COR-L47 (cell line): ENCODE results near the gene CSF1R.

ENCODE experiments used
- DNase-seq: peaks from one replicate; lab custom pipeline; 2025; lab: John Stamatoyannopoulos, UW

The CSF1R gene

GRCh38 chr5:150120617-150121447, 34.5 kb upstream of the CSF1R start:
- DNase-seq, result no peak

DNA sequence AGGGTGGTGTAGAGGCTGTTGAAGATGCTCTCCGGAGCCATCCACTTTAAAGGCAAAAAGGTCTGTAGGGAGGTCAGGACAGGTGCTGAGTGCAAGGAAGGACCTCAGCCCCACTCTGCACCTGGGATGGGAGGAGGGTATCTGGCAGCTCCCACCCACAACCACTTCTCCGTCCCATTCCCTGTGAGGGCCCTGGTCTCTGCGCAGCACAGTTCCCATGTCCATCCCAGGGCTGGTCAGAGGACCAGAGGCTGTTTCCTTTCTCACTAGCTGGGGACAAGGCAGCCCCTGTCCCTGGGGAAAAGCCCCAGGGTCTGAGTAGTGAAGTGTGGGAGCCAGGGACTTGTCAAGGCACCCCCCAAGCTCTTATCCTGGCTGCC, 33.7 kb upstream of the CSF1R start:
- no peak for DNase-seq

DNA sequence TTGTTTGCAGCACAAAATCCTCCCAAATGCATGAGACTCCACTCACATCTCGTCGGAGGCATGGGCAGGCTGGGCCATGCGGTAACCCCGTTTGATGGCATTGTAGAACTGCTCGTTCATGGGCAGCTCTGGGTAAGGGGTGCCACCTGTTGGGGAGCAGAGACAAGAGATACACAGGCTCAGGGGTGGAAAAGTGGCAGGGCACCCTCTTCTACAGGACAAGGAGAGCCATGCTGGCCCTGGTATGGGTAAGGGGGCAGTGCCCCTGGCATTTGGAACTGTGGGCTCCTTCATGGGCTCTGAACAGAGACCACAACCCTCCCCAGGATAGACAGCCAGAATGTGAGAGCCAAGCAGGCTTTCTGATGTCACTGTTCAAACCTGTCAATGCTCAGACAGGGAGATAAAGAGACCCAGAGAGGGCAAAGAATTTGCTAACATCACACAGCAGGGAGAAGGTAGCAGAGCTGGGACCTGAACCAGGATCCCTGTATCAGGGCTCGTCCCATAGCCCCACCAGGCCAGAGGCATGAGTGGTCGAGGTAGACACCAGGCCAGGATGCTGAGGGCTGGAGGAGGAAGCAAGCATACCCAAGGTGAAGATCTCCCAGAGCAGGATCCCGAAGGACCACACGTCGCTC, 33.2 kb upstream of the CSF1R start:
- no peak for DNase-seq

DNA sequence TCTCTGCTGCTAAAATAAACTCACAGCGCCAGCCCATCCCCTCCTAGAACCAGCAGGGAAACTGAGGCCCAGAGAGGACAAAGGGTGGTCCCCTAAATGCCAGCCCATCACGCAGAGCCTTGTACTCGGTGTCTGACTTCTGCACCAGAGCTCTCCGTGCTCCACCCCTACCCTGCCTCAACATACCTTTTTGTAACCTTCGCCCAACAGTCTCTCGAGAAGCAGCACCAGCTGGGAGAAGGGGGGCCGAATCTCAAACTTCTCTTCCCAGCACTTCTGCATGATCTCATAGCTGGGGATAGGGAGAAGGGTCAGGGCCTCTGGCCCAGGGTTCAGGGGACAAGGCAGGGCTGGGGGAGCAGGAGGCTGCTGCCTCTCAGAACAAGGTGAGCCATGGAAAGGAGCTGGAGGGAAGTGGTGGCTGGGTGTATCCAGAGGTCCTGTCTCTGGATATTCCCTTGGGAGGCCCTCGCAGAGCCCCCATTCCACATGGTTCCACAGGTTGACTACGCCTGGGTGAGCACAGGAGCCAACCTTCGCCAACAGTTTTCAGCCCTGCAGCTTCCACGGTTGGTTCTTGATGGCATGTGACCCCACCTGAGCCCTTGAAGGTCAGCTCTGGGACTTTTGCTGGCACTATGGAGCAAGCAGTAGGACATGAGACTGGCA, 32.3 kb upstream of the CSF1R start:
- DNase-seq, result no peak

- no peak for DNase-seq
Observed at GRCh38 chr5:150117945-150118560, 31.7 kb upstream of the CSF1R start.

GRCh38 chr5:150116667-150117400, 30.5 kb upstream of the CSF1R start:
- DNase-seq, result no peak

- DNase-seq, result no peak
Observed at GRCh38 chr5:150114773-150115408, 28.5 kb upstream of the CSF1R start.

DNA sequence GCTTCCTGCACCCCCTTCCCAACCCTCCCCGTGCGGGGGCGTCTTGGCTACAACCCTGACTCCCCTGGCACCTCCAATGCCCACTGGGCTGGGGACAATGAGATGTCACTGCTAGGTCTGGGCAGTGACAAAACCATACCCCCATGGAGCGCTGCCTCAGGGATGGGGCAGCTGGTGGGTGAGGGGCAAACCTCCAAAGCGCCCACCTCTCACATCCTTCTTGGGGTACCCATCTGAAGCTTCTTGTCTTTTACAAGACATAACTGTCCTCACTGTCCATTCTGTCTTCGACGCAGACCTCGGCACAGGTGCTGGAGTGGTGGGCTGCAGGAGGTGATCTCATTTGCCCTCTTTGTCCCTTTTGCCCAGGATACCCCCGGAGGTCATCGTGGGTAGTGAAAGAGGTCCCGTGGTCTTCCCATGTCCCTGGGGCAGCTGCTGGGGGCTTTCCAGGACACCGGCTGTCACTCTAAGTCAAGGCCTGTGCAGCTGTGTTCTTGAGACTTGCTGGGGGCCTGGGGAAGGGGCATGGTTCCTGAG, 27.8 kb upstream of the CSF1R start:
- DNase-seq, result no peak

DNA sequence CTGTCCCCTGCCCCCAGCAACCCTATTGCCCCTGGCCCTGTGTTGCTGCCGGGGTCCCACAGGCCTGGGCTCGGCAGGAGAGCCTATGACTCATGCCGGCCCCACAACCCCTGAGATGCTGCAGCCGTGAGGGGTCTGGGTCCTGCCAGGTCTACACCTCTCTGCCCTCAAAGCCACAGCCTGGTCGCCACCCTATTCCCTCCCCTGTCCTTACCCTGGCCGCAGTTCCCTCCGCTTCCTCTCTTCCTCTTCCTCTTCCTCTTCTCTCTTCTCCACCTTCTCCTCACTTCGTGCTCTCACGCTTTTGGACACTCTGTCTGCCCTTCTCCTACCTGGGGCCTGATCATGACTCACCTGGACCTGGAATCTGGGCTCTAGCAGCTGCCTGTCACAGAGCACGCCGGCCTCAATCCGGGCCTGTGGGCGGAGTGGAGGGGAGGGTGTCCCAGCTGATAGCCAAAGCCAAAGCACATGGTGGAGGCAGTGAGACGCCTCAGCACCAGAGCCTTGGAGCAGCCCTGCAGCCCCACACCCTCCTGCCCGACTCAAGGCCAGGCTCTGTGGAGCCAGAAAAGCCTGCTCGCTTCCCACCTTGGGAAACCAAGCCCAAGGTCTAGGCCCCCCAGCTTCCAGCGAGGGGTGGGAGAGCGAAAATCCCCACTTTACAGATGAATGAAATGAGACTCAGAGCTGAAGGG, 26.8 kb upstream of the CSF1R start:
- no peak for DNase-seq

DNA sequence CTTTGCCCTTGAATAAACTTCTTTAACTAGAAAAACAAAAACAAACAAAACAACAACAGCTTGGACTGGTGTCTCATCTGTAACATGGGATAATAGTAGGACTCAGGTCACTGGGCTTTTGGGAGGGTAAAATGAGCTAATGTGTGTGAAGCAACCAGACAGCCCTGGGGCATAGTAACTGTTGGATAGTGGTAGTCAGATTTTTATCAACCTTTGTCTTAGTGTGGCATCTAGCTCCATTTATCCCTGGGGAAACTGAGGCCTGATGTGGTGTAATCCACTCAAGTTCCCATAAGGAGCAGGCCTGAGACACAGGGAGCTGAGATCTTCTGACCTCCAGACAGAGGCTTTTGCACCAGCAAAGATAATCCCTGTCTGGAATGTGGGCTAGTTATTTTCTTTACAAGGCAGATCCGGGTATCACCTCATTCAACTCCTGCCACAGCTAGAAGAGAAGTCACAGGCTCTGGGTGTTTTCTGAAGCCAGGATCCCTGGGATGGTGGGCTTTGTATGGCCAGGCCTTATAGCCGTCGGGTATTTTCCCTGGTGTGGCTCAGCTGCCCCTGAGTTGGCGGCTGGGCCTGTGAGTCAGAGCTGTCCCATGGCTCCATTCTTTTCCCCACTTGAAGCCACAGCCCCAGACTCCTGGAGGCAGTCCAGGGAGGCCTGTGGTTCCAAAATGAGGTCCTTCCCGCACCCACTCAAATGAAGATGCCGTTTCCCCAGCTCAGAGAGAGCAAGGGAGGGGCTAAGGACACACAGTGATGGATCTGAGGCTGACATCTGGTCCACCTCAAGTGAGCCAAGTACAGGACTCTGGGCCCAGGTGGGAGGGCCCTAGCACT, 26.1 kb upstream of the CSF1R start:
- DNase-seq, result no peak

- DNase-seq, result no peak
Observed at GRCh38 chr5:150111122-150111521, 24.8 kb upstream of the CSF1R start.

DNA sequence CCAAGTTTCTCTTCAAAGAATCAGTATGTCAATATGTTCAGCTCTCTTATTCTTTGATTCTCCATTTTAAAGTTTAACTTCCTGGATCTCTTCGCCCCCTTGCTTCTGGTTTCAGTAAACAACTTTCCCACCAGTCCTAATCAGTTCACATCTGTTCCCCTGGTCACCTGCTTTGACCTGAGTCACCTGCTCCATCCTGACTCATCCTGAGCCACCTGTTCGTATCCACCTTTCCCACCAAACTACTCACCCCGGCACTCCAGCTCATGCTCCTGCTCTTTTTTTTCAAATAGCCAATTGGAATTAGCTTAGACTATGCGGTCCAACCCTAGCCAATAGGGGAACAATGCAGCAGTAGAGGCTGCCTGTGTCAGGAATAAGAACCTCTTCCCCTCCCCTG, 23.6 kb upstream of the CSF1R start:
- DNase-seq, result no peak

DNA sequence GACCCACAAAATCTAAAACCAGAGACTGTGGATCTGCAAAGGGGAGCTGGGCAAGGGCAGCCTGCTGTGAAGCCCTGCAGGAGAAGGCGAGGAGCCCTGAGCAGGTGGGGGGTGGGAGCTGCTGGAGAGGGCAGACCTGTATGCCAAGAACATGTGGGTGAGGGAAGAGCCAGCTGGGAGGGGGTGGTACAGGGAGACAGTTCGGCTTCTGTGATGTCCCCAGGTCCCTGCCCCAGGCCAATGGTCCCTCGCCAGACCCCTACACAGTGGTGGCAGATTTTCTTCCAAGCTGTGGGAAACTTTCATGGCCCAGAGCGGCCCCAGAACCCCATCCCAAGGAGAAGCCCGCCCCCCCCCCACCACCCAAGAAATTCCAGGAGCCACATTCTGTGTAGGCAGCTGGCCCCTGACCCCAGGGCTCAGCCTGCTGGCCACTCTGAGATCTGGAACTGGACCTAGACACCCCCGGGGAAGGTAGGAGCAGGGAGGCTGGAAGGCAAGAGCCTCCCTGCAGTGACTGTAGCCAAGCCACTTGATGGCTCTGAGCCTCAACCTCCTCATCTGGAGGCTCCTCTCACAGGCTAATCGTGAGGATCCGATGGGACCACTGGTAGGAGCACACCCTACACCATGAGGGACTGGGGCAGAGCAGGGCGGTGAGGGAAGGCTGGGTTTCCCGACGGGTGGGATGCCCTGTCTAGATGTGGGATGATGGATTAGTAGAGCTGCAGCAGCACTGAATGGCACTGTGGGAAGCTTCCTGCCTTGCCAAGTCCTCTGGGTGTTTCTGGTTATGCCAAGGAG, 22.6 kb upstream of the CSF1R start:
- no peak for DNase-seq

DNA sequence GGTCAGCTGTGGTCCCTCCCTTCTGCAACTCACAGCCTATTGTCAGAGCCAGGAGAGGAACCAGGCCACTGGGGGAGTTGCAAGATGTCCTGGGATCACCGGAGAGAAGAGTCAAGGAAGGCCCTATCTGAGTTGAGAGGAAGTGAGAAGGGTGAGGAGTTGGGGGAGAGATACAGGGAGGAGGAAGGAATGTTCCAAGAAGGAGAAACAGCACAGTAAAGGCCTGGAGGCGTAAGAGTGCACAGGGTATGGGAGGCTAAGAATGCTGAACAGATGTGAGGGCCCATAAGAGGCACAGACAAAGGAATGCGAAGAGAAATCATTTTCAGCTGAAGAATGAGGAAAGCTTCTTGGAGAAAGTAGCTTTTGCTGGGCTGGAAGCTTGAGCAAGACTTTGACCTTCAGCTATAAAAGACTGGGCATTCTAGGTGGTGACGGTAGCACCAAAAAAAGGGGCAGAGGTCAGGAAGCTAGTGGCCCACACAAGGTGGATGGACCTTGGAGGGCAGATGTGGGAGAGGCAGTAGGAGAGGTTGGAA, 21.6 kb upstream of the CSF1R start:
- DNase-seq, result no peak

DNA sequence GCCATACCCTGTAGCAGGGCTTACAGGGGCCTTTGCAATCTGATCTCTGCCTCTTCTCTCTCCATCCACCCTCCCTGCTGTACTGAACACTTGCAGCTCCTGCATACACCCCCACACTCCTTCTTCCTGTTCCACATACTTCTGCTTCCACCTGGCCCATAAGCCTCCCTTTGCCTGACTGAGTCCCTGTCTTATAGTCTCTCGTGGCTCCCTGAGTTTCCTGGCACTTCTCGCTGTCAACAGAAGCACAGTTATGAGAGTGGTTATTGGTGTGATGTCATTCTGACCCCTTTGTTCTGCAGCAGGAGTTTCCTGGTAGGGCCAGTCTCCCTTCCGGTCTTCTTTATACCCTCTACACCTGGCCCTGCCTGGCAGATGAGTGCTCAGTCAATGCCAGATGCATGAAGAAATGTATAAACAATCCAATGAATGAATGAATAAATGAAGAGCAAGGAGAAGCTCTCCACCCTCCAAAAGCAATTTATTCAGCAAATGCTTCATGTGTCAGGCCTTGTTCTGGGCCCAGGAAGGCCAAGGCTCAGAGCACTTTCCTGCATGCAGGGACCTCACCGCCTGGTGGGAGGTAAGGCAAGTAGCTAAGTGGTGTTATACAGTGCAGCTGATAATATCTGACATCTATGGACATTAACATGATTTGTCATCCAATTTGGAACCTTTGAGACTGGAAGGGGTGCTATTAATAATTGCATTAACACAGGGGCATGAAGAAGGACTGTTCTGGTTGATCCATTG, 20.5 kb upstream of the CSF1R start:
- no peak for DNase-seq

DNA sequence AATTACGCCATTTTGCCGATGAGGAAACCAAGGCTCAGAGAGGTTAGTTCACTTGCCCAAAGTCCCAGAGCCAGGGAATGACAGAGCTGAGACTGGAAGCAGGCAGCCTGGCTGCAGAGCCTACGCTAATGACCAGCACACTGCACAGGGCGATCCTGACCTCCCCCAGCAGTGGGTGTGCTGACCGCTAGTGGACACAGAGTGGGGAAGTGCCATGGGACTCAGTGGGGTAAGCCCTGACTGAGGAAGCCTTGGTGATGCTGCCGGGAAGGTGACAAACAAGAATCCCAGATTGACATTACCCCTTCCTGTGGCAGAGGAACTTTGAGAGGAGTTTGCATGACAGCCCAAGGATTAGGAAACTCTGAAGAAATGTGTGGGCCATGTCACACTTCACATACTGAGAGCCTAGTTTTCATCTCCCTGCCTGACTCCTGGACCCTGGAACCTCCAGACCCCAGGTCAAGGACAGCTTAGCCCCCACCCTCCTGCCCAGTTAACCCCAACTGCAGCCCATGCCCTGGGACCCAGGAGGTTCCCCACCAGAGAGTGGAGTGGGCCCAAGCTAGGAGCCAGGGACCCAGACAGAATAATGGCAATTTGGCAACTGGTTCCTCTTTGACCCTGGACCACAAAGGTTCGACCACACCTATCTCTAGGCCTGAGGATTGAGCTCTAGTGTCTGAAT, 19.7 kb upstream of the CSF1R start:
- DNase-seq, result no peak

DNA sequence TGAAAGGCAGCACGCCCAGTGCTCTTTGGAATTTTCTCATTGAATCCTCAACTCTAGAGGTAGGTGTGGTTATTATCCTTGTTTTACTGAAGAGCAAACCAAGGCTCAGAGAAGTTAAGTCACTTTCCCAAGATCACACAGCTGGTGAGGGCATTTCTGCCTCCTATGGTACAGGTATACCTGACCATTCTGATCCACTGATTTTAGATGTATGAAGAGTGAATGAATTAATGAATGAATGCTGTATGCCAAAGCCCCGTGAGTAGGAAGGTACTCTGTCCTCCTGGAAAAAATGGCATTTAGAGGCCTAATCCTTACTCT, 18.2 kb upstream of the CSF1R start:
- DNase-seq, result no peak
